Neural progenitor cell (in vitro differentiated cells): ENCODE data around the gene E2F3. TPM values are rescaled to one million over a fixed set of nuclear protein-coding genes. Genes with fewer than 3 reads are reported as not detected.

Experiments
- DNase-seq: peaks from one replicate; pipeline ENCODE4 v3.0.0-alpha.2; 2016; ENCODE audit warnings: low spot score
- H2AFZ ChIP-seq: fragments of 200-600 bp; sonication (generic); replicated peaks from 2 replicates; pipeline ENCODE4 v1.6.1; 2016; ENCODE audit warnings: antibody characterized with exemption
- H3F3A ChIP-seq: fragments of 200-600 bp; sonication (generic); 2 replicates; pipeline ENCODE4 v1.6.1; 2016; ENCODE audit warnings: antibody characterized with exemption, low read depth
- H3K27ac ChIP-seq: fragments of 200-600 bp; sonication (generic); 2 replicates; pipeline ENCODE4 v1.5.1; 2016; ENCODE audit warnings: mild to moderate bottlenecking
- H3K27me3 ChIP-seq: fragments of 200-600 bp; sonication (generic); 2 replicates; pipeline ENCODE4 v1.6.1; 2016; ENCODE audit warnings: mild to moderate bottlenecking, moderate library complexity
- H3K36me3 ChIP-seq: fragments of 200-600 bp; sonication (generic); 2 replicates; pipeline ENCODE4 v1.5.1; 2016
- H3K4me1 ChIP-seq: fragments of 200-600 bp; sonication (generic); 2 replicates; pipeline ENCODE4 v1.6.1; 2016; ENCODE audit warnings: mixed run types
- H3K4me2 ChIP-seq: fragments of 200-600 bp; sonication (generic); 2 replicates; pipeline ENCODE4 v1.6.1; 2016
- H3K4me3 ChIP-seq: fragments of 200-600 bp; sonication (generic); 2 replicates; pipeline ENCODE4 v1.5.1; 2016
- H3K79me2 ChIP-seq: fragments of 200-600 bp; sonication (generic); 2 replicates; pipeline ENCODE4 v1.6.1; 2016; ENCODE audit warnings: low read depth
- H3K9ac ChIP-seq: fragments of 200-600 bp; sonication (generic); 2 replicates; pipeline ENCODE4 v1.6.1; 2016
- H3K9me3 ChIP-seq: fragments of 200-600 bp; sonication (generic); 2 replicates; pipeline ENCODE4 v1.5.1; 2016; ENCODE audit warnings: low read depth
- H4K20me1 ChIP-seq: fragments of 200-600 bp; sonication (generic); 2 replicates; pipeline ENCODE4 v1.6.1; 2016; ENCODE audit warnings: low read depth
- H3K27ac Mint-ChIP-seq: 3 replicates; pipeline ENCODE4 v1.8.0; 2021; ENCODE audit warnings: mixed read lengths
- H3K27me3 Mint-ChIP-seq: 2 replicates; pipeline ENCODE4 v1.8.0; 2022; ENCODE audit warnings: low read depth, mild to moderate bottlenecking, inconsistent platforms, moderate library complexity, mixed read lengths; ENCODE audit not compliant: insufficient read depth
- H3K36me3 Mint-ChIP-seq: 3 replicates; pipeline ENCODE4 v1.8.0; 2021; ENCODE audit warnings: mixed read lengths
- H3K4me1 Mint-ChIP-seq: 3 replicates; pipeline ENCODE4 v1.8.0; 2021; ENCODE audit warnings: mixed read lengths
- H3K4me3 Mint-ChIP-seq: 3 replicates; pipeline ENCODE4 v1.8.0; 2021; ENCODE audit warnings: mild to moderate bottlenecking, moderate library complexity, mixed read lengths
- H3K9me3 Mint-ChIP-seq: 3 replicates; pipeline ENCODE4 v1.8.0; 2020; ENCODE audit warnings: mixed read lengths
- EZH2 ChIP-seq: fragments of 200-600 bp; sonication (generic); IDR thresholded peaks from 2 replicates; pipeline ENCODE4 v1.6.1; 2017; ENCODE audit warnings: antibody characterized with exemption, mild to moderate bottlenecking, moderate library complexity
- EZH2phosphoT487 ChIP-seq: fragments of 200-600 bp; sonication (generic); IDR thresholded peaks from 2 replicates; pipeline ENCODE4 v1.6.1; 2017; ENCODE audit warnings: antibody characterized with exemption
- total RNA-seq: library from RNA; depleted of rRNA; stranded (reverse); fragments of >200 nt; gene quantifications from 2 replicates; pipeline ENCODE4 v1.2.3, GENCODE V29; 2015; ENCODE audit warnings: low replicate concordance
- TF ChIP-seq, protein P1 (sequence below): fragments of 200-600 bp; sonication (generic); IDR thresholded peaks from 2 replicates; pipeline ENCODE4 v1.5.1; 2017; ENCODE audit warnings: antibody characterized with exemption, mild to moderate bottlenecking

Gene E2F3
- total RNA-seq, 1 donor from 2014 or later, result 35.7 TPM

DNA sequence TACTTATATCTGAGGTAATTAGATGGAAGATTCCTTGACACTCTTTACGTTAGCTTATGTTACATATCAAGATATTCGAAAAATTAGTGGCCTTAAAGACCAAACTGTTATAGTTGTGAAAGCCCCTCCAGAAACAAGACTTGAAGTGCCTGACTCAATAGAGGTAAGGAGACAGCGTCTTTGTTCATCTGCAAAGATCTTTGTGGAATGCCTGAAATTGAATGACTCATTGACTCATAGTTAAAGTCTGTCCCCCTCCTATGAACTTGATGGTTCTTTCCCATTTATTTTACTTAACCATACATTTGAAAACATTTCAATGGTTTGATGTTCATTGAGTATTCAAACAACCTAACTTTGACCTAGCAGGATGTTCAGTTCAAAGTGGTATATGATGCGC, 85.0 kb downstream of the E2F3 start:
- Histone ChIP-seq H3K9me3 (no peaks in the 10 kb centered on the region), H3K4me2 (no peak overlapping the region), H3K27ac (no peak overlapping the region), H3K27me3 (no peaks in the 10 kb centered on the region), H3F3A (peaks cover 30% of the 10 kb centered on the region), H2AFZ (no peak overlapping the region), H3K4me3 (no peak overlapping the region), H4K20me1 (no peaks in the 10 kb centered on the region), H3K36me3 (peaks cover 43% of the 10 kb centered on the region), H3K79me2 (peaks cover 32% of the 10 kb centered on the region), H3K9ac (no peak overlapping the region), H3K4me1 (peaks cover 22% of the 10 kb centered on the region)
- Mint-ChIP-seq H3K4me3 (no peak overlapping the region), H3K9me3 (no peaks in the 10 kb centered on the region), H3K27ac (no peak overlapping the region), H3K4me1 (peaks cover 21% of the 10 kb centered on the region), H3K27me3 (no peaks in the 10 kb centered on the region), H3K36me3 (peaks cover 77% of the 10 kb centered on the region)
- TF ChIP-seq EZH2, result no peak
- no peak for TF ChIP-seq EZH2phosphoT487
- TF ChIP-seq, protein P1, sequence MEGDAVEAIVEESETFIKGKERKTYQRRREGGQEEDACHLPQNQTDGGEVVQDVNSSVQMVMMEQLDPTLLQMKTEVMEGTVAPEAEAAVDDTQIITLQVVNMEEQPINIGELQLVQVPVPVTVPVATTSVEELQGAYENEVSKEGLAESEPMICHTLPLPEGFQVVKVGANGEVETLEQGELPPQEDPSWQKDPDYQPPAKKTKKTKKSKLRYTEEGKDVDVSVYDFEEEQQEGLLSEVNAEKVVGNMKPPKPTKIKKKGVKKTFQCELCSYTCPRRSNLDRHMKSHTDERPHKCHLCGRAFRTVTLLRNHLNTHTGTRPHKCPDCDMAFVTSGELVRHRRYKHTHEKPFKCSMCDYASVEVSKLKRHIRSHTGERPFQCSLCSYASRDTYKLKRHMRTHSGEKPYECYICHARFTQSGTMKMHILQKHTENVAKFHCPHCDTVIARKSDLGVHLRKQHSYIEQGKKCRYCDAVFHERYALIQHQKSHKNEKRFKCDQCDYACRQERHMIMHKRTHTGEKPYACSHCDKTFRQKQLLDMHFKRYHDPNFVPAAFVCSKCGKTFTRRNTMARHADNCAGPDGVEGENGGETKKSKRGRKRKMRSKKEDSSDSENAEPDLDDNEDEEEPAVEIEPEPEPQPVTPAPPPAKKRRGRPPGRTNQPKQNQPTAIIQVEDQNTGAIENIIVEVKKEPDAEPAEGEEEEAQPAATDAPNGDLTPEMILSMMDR, result no peak
- DNase-seq, result no peak

DNA sequence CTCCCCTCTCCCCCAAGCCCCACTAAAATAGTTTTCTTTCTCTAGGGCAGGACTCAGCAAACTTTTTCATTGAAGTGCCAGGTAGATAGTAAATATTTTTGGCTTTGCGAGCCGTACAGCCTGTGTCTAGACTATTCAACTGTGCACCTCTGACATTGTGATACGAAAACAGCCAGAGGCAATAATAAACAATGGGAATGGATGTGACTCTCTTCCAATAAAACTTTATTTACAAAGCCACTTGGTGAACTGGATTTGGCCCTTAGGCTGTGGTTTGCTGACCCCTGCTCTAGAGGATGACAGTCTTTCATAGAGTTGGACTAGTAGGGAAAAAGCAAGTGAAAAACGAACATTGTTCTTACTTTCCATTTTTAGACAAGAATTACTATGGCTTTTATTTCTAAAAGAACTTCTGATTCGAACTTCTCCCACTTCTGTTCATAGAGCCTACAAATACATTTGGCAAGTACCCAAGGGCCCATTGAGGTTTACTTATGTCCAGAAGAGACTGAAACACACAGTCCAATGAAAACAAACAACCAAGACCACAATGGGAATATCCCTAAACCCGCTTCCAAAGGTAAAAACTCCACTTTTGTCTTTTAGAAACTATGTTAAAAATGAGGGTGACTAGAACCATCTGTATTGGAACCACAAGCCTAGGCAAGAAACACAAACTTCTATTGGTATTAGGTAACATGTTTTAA, 86.1 kb downstream of the E2F3 start:
- TF ChIP-seq EZH2phosphoT487, result no peak
- TF ChIP-seq EZH2, result no peak
- TF ChIP-seq, protein P1, result no peak
- Histone ChIP-seq H2AFZ (no peak overlapping the region), H3K36me3 (peaks cover 44% of the 10 kb centered on the region), H3K27me3 (no peaks in the 10 kb centered on the region), H3K4me2 (no peak overlapping the region), H3K4me3 (no peak overlapping the region), H3K9ac (no peak overlapping the region), H3K27ac (no peak overlapping the region), H4K20me1 (no peaks in the 10 kb centered on the region), H3K9me3 (no peaks in the 10 kb centered on the region), H3K4me1 (peaks cover 18% of the 10 kb centered on the region), H3F3A (peaks cover 18% of the 10 kb centered on the region), H3K79me2 (peaks cover 34% of the 10 kb centered on the region)
- H3K4me3 Mint-ChIP-seq, result no peak overlapping the region
- H3K27me3 Mint-ChIP-seq, result no peaks in the 10 kb centered on the region
- no peaks in the 10 kb centered on the region for H3K9me3 Mint-ChIP-seq
- H3K36me3 Mint-ChIP-seq, result peaks cover 67% of the 10 kb centered on the region
- peaks cover 18% of the 10 kb centered on the region for H3K4me1 Mint-ChIP-seq
- no peak overlapping the region for H3K27ac Mint-ChIP-seq
- no peak for DNase-seq

DNA sequence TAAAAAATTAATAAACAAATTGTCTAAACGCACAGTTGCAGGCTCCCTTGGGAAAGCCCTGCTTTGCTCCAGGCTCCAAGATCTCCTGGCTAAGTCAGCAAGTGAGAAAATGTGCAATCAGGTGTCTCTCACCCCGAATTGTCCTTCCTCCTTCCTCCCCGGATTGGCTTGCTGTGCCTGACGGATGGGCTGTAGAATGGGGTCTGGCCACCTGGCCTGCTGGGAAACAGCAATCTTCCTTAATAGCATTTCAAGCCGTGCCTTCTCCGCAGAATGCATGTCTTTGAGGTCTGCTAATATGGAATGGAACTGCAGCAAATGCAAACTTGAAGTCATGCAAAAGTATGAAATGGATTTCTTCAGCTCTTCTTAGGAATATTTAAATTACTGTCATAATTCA, 88.9 kb downstream of the E2F3 start:
- H3K36me3 Mint-ChIP-seq, result peaks cover 50% of the 10 kb centered on the region
- Histone ChIP-seq H3K9ac (no peak overlapping the region), H3K4me2 (no peak overlapping the region), H3F3A (no peaks in the 10 kb centered on the region), H3K36me3 (peaks cover 45% of the 10 kb centered on the region), H3K27me3 (no peaks in the 10 kb centered on the region), H3K27ac (no peak overlapping the region), H3K4me3 (no peak overlapping the region), H2AFZ (no peak overlapping the region), H3K4me1 (no peaks in the 10 kb centered on the region), H4K20me1 (no peaks in the 10 kb centered on the region), H3K79me2 (peaks cover 16% of the 10 kb centered on the region), H3K9me3 (no peaks in the 10 kb centered on the region)
- H3K27me3 Mint-ChIP-seq, result peaks cover 2% of the 10 kb centered on the region
- TF ChIP-seq EZH2phosphoT487 (no peak), EZH2 (no peak)
- TF ChIP-seq, protein P1, result no peak
- H3K4me3 Mint-ChIP-seq, result no peak overlapping the region
- H3K9me3 Mint-ChIP-seq, result no peaks in the 10 kb centered on the region
- no peak for DNase-seq
- H3K4me1 Mint-ChIP-seq, result no peaks in the 10 kb centered on the region
- H3K27ac Mint-ChIP-seq, result no peak overlapping the region
